NB4 (cell line): Measurements from ENCODE around the gene EWSR1.

Experiments used
- POLR2A ChIP-seq: IDR thresholded peaks from 2 replicates; pipeline ENCODE4 v1.6.1; 2011; ENCODE audit warnings: mild to moderate bottlenecking; ENCODE audit not compliant: insufficient read length; ENCODE audit errors: extremely low read depth
- TF ChIP-seq, protein P1 (sequence below): IDR thresholded peaks from 2 replicates; pipeline ENCODE4 v1.6.1; 2011; ENCODE audit warnings: low read depth, low read length

DNA sequence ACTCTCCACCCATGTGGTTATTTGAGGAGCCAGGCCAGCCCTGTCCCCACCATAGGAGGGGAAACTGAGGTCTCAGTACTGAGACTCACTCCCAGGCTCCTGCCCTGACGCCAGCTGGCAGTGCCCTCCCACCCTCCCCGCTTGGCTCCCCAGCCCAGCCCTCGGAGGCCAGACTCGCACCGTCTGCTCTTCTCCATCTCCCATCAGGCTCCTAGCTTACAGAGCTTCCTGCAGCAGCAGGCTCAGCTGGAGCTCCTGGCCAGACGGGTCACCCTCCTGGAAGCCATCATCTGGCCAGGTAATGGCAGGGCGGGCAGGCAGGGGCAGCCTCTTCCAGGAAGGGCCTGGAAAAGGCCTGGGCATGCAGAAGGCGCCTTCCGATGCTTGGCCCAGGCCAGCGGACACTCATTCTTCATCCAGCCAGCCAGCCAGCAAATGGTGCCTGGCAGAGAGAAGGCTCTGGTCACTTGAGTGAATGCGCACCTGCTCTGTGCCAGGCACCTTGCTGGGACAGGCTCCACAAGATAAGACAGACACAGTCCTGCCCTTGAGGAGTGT lies 12.9 kb upstream of the EWSR1 start:
- TF ChIP-seq, protein P1, sequence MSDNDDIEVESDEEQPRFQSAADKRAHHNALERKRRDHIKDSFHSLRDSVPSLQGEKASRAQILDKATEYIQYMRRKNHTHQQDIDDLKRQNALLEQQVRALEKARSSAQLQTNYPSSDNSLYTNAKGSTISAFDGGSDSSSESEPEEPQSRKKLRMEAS = no peak
- no peak for TF ChIP-seq POLR2A
